Heart left ventricle (tissue), 16 donors: Measurements from ENCODE around the gene PPM1F. TPM values are rescaled to one million over a fixed set of nuclear protein-coding genes. Genes with fewer than 3 reads are reported as not detected.

Experiments
- ATAC-seq, 4 donors: fragments of 200-7000 bp; cut with Tn5 transposase; one replicate each; pipeline ENCODE4 v1.9.1; 2020 to 2022; ENCODE audit warnings: moderate library complexity in 4 of 4, mild to moderate bottlenecking in 3 of 4, moderate number of reproducible peaks in 1 of 4
- DNase-seq, 5 donors: peaks; one replicate each; pipeline ENCODE4 v3.0.0-alpha.2; 2020
- H3K27ac ChIP-seq, 12 donors: fragments of 200-600 bp; sonication (generic) in 4 of 12; one replicate each; pipeline versions ENCODE4 v1.5.0 to v1.8.0; 2016 to 2022; ENCODE audit warnings: mild to moderate bottlenecking in 2 of 12
- H3K27me3 ChIP-seq, 9 donors: fragments of 200-600 bp; sonication (generic) in 2 of 9; one replicate each; pipeline versions ENCODE4 v1.5.1 to v1.8.0; 2016 to 2022; ENCODE audit warnings: mild to moderate bottlenecking in 3 of 9
- H3K36me3 ChIP-seq, 9 donors: fragments of 200-600 bp; sonication (generic) in 2 of 9; one replicate each; pipeline versions ENCODE4 v1.5.0 to v1.8.0; 2018 to 2022; ENCODE audit warnings: mild to moderate bottlenecking in 2 of 9
- H3K4me1 ChIP-seq, 12 donors: fragments of 200-600 bp; sonication (generic) in 4 of 12; one replicate each; pipeline versions ENCODE4 v1.5.0 to v1.8.0; 2016 to 2022; ENCODE audit warnings: mild to moderate bottlenecking in 3 of 12
- H3K4me3 ChIP-seq, 12 donors: fragments of 200-600 bp; sonication (generic) in 4 of 12; one replicate each; pipeline versions ENCODE4 v1.5.0 to v1.8.0; 2017 to 2022; ENCODE audit warnings: mild to moderate bottlenecking in 9 of 12, moderate library complexity in 4 of 12
- H3K9me3 ChIP-seq, 12 donors: fragments of 200-600 bp; sonication (generic) in 4 of 12; one replicate each; pipeline versions ENCODE4 v1.5.0 to v1.8.0; 2016 to 2022; ENCODE audit warnings: mild to moderate bottlenecking in 1 of 12
- POLR2A ChIP-seq, 2 donors: fragments of 450-650 bp; IDR thresholded peaks; one replicate each; pipeline ENCODE4 v1.6.1; 2017; ENCODE audit warnings: antibody characterized with exemption in 2 of 2, mild to moderate bottlenecking in 2 of 2, moderate library complexity in 2 of 2
- WGBS, 4 donors: extraction: QIAGEN DNeasy Blood & Tissue Kit in 2 of 4; methylation state at CpG; one replicate each; pipeline versions ENCODE4 v1.1.5 to v1.1.7; 2013 to 2018; 5-methylcytosine and 5-hydroxymethylcytosine counted together
- intact Hi-C, 10 donors: fragments of 100-400 bp; cut with DNase I; formaldehyde crosslinking; loops; one replicate each; pipeline versions ENCODE4 v1.11.1 to v1.14.2; 2022
- polyA plus RNA-seq, 2 donors: library from polyadenylated mRNA; stranded (reverse); fragments of 200-250 nt; gene quantifications; one replicate each; pipeline ENCODE4 v1.2.3, GENCODE V29; 2013
- total RNA-seq, 9 donors: library from RNA; depleted of rRNA in 2 of 9; stranded (reverse); fragments of >200 nt in 2 of 9; fragmentation: NEBNext Ultra II Directional in 3 of 9; extraction: Animal tissue kit (Norgen Biotek cat#: 25700) in 3 of 9; gene quantifications; one replicate each; pipeline versions ENCODE4 v1.1.0 to v1.2.4, GENCODE V29; 2016 to 2023
- TF ChIP-seq, protein P1 (sequence below), 12 donors: fragments of 200-600 bp; sonication (generic) in 4 of 12; IDR thresholded peaks; one replicate each; pipeline versions ENCODE4 v1.5.0 to v1.8.0; 2018 to 2022; ENCODE audit warnings: antibody characterized with exemption in 12 of 12, mild to moderate bottlenecking in 5 of 12
- donor health status: ischemic (EF 13 %, LVEDD 7.1; RV severe dilation, severe dysfunction).
- donor health status: healthy with polysubstance abuse.
- donor health status: DM: no; HTN: yes; CAD: no.
- donor health status: DM: no; HTN: no; CAD: no.
- donor health status: ischemic (EF 25% LVEDD 6.9; RV normal size, moderate dysfunction).
- donor health status: ischemic (EF 25% LVEDD 5.7; RV mildly dilated, moderate dysfunction).
- donor health status: healthy.
- donor health status: DM: yes; HTN: yes; CAD: no.
- donor health status: ischemic (EF 35%, LVEDD 5.7; RV mildly dilated, moderate dysfunction).
- donor health status: nonischemic (EF 11% LVEDD 7.7; RV severe dilation, severe dysfunction).
- donor health status: DM: yes; HTN: yes; CAD: no.
- donor health status: PGD.
- donor health status: ischemic (EF 29% LVEDD 5.4; RV normal size, mild dysfunction).
- donor health status: nonischemic (EF 23%, LVEDD 6.1; RV moderate dilation, normal function).

Gene PPM1F
- total and polyA plus RNA-seq, 11 donors = 12.1 to 51.1 (median 20.2) TPM

DNA sequence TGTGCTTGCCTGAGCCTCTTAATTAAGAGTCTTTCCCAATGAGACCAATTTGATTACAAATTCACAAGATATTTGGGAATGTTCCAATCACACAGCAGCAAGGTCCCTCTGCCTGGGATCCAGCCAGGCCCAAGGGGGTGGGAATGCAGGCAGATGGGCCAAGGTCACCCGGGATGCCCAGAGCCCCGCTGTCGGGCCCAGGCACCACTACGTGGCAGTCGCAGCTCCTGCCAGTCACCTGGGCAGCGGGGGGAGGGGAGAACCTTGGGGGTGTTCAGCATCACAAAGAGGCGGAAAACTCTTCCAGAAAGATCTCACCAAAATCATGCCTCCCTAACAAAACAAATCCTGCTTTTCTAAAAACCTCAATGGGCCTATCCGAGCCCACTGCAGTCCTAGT lies 30.9 kb downstream of the PPM1F start:
- DNase-seq = no peak
- ATAC-seq = no peak
- peaks cover 0 to 13% (median 6%) of the 10 kb centered on the region in 12 donors for H3K4me1 ChIP-seq
- no peaks in the 10 kb centered on the region for H3K27me3 ChIP-seq
- TF ChIP-seq POLR2A (IDR thresholded peaks at IDR 0.05) = no peak
- TF ChIP-seq, protein P1, sequence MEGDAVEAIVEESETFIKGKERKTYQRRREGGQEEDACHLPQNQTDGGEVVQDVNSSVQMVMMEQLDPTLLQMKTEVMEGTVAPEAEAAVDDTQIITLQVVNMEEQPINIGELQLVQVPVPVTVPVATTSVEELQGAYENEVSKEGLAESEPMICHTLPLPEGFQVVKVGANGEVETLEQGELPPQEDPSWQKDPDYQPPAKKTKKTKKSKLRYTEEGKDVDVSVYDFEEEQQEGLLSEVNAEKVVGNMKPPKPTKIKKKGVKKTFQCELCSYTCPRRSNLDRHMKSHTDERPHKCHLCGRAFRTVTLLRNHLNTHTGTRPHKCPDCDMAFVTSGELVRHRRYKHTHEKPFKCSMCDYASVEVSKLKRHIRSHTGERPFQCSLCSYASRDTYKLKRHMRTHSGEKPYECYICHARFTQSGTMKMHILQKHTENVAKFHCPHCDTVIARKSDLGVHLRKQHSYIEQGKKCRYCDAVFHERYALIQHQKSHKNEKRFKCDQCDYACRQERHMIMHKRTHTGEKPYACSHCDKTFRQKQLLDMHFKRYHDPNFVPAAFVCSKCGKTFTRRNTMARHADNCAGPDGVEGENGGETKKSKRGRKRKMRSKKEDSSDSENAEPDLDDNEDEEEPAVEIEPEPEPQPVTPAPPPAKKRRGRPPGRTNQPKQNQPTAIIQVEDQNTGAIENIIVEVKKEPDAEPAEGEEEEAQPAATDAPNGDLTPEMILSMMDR (IDR thresholded peaks at IDR 0.05) = no peak
- WGBS, 4 donors = 75 to 80% (median 77%) methylated on average over 8 of the region's 8 CpGs
- H3K27ac ChIP-seq = no peak overlapping the region
- no peaks in the 10 kb centered on the region for H3K9me3 ChIP-seq
- H3K4me3 ChIP-seq = no peak overlapping the region
- intact Hi-C loops = loop anchor here in 1 of 10 donors (10.0 kb wide), 1 partner anchor 47 kb away; no protein-coding TSS in a partner anchor
- H3K36me3 ChIP-seq = peaks cover 0 to 56% (median 49%) of the 10 kb centered on the region in 9 donors

DNA sequence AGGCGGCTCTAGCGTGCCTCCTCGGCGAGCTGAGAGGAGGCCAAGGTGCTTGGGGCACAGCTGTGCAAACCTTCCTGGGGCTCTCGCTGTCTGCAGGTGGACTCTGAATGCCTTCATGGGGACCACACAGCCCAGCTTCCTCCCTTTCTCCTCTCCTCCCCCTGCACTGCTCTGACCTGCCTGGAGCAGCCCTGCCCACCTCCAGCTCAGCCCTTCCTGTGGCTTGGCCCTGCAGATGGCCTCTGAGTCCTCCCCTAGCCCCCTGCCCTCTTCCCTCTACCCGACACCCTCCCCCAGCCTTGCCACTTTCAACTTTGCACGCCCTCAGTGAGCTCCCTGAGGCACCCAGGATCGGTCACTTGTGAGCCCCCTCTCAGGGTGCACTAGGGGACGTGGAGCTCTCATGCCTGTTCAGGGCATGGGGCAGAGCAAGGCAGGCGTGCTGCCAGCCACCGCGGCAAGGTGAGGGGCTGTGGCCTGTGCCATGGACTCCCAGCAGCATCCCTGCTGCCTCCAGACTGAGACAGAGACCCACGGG lies 31.4 kb downstream of the PPM1F start:
- peaks cover 0 to 15% (median 6%) of the 10 kb centered on the region in 12 donors for H3K4me1 ChIP-seq
- intact Hi-C loops = loop anchor here in 1 of 10 donors (10.0 kb wide), 1 partner anchor 46 kb away; no protein-coding TSS in a partner anchor
- H3K36me3 ChIP-seq = peaks cover 0 to 51% (median 45%) of the 10 kb centered on the region in 9 donors
- no peak for TF ChIP-seq POLR2A (IDR thresholded peaks at IDR 0.05)
- TF ChIP-seq, protein P1 (IDR thresholded peaks at IDR 0.05) = no peak
- H3K9me3 ChIP-seq = no peaks in the 10 kb centered on the region
- no peaks in the 10 kb centered on the region for H3K27me3 ChIP-seq
- ATAC-seq (no peak), DNase-seq (no peak)
- no peak overlapping the region for H3K4me3 ChIP-seq
- WGBS, 4 donors = 86 to 91% (median 87%) methylated on average over 9 to 13 of the region's 13 CpGs
- no peak overlapping the region for H3K27ac ChIP-seq

GRCh38 chr22:21920341-21921183 lies 32.1 kb downstream of the PPM1F start:
- ATAC-seq = no peak
- no peak for DNase-seq
- Histone ChIP-seq H3K27ac (no peak overlapping the region), H3K27me3 (no peaks in the 10 kb centered on the region), H3K4me3 (no peak overlapping the region), H3K4me1 (peaks cover 0 to 15% (median 6%) of the 10 kb centered on the region in 12 donors), H3K36me3 (peaks cover 0 to 44% (median 42%) of the 10 kb centered on the region in 9 donors), H3K9me3 (no peaks in the 10 kb centered on the region)
- intact Hi-C loops = loop anchor here in 1 of 10 donors (10.0 kb wide), 1 partner anchor 46 kb away; no protein-coding TSS in a partner anchor
- 85 to 92% (median 88%) methylated on average over 13 to 16 of the region's 16 CpGs for WGBS, 4 donors
- TF ChIP-seq, protein P1 (IDR thresholded peaks at IDR 0.05) = no peak
- no peak for TF ChIP-seq POLR2A (IDR thresholded peaks at IDR 0.05)
